ENCODE measurements around the gene FOXB1. TPM values are rescaled to one million over a fixed set of nuclear protein-coding genes. Genes with fewer than 3 reads are reported as not detected.

Gene FOXB1
- total and polyA plus RNA-seq, 9 of the 15 experiments (the other 6 are each of a cell fraction or from before 2014, with no cell fraction given) = not detected

DNA sequence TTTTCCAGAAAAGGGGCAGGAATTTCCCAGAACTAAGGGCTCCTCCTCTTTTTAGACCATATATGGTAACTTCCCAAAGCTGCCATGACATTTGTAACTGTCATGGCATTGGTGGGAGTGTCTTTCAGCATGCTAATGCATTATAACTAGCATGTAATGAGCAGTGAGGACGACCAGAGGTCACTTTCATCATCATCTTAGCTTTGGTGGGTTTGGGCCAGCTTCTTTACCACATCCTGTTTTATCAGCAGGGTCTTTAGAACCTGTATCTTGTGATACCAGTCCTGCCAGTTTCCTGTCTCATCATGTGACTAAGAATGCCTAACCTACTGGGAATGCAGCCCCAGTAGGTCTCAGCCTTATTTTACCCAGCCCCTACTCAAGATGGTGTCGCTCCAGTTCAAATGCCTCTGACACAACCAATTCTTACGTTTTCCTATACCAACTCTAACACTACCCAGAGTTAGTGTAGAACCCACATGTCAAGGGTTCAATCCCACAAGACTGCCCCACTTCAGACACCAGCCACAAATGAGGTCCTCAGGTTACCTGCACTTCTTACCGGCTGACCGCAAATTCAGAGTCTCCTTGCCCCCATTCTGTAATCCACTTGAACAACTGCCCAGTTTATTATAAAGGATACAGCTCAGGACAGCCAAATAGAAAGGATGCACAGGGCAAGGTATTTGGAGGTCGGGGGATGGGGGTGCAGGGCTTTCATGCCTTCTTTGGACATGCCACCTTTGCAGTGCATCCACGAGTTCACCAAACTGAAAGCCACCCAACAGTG lies 17.7 kb downstream of the FOXB1 start (continued):
- no peak for TF ChIP-seq ZFP36 (IDR thresholded peaks at IDR 0.05; ENCODE audit: low read depth, low read length, partially characterized antibody)
- TF ChIP-seq, protein P1, sequence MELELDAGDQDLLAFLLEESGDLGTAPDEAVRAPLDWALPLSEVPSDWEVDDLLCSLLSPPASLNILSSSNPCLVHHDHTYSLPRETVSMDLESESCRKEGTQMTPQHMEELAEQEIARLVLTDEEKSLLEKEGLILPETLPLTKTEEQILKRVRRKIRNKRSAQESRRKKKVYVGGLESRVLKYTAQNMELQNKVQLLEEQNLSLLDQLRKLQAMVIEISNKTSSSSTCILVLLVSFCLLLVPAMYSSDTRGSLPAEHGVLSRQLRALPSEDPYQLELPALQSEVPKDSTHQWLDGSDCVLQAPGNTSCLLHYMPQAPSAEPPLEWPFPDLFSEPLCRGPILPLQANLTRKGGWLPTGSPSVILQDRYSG (tag; conservative IDR thresholded peaks at IDR 0.05; ENCODE audit: low read depth) = peak; percentile 71
- no peak for TF ChIP-seq SAFB (IDR thresholded peaks at IDR 0.05; ENCODE audit: borderline replicate concordance, low read depth, low read length)
- no peak for TF ChIP-seq PCBP2 (IDR thresholded peaks at IDR 0.05; ENCODE audit: low read depth, low read length, poor library complexity, severe bottlenecking)
- TF ChIP-seq DPF2 (IDR thresholded peaks at IDR 0.05) = no peak
- TF ChIP-seq ZNF134 (CRISPR knock-in tag; conservative IDR thresholded peaks at IDR 0.05) = peak; percentile 94
- no peak for TF ChIP-seq HNRNPLL (IDR thresholded peaks at IDR 0.05; ENCODE audit: low read depth, low read length, poor library complexity, severe bottlenecking)
- no peak for TF ChIP-seq HNRNPL (IDR thresholded peaks at IDR 0.05; ENCODE audit: low read depth, low read length)
- TF ChIP-seq, protein P2, sequence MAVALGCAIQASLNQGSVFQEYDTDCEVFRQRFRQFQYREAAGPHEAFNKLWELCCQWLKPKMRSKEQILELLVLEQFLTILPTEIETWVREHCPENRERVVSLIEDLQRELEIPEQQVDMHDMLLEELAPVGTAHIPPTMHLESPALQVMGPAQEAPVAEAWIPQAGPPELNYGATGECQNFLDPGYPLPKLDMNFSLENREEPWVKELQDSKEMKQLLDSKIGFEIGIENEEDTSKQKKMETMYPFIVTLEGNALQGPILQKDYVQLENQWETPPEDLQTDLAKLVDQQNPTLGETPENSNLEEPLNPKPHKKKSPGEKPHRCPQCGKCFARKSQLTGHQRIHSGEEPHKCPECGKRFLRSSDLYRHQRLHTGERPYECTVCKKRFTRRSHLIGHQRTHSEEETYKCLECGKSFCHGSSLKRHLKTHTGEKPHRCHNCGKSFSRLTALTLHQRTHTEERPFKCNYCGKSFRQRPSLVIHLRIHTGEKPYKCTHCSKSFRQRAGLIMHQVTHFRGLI (CRISPR knock-in tag; IDR thresholded peaks at IDR 0.05) = peak; percentile 98
- no peak for TF ChIP-seq EP400 (IDR thresholded peaks at IDR 0.05)
- TF ChIP-seq, protein P3, sequence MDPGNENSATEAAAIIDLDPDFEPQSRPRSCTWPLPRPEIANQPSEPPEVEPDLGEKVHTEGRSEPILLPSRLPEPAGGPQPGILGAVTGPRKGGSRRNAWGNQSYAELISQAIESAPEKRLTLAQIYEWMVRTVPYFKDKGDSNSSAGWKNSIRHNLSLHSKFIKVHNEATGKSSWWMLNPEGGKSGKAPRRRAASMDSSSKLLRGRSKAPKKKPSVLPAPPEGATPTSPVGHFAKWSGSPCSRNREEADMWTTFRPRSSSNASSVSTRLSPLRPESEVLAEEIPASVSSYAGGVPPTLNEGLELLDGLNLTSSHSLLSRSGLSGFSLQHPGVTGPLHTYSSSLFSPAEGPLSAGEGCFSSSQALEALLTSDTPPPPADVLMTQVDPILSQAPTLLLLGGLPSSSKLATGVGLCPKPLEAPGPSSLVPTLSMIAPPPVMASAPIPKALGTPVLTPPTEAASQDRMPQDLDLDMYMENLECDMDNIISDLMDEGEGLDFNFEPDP (CRISPR knock-in tag; IDR thresholded peaks at IDR 0.05) = peak; percentile 98
- no peak for TF ChIP-seq ETV5 (CRISPR knock-in tag; IDR thresholded peaks at IDR 0.05; ENCODE audit: low read depth)
- peak; percentile 69 for TF ChIP-seq JUNB (CRISPR knock-in tag; conservative IDR thresholded peaks at IDR 0.05)
- TF ChIP-seq, protein P4, sequence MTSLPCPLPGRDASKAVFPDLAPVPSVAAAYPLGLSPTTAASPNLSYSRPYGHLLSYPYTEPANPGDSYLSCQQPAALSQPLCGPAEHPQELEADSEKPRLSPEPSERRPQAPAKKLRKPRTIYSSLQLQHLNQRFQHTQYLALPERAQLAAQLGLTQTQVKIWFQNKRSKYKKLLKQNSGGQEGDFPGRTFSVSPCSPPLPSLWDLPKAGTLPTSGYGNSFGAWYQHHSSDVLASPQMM (CRISPR knock-in tag; IDR thresholded peaks at IDR 0.05) = no peak
- no peak for TF ChIP-seq PHB2 (IDR thresholded peaks at IDR 0.05; ENCODE audit: low read depth)
- TF ChIP-seq BRD9 (IDR thresholded peaks at IDR 0.05; ENCODE audit: low read depth, partially characterized antibody) = no peak
- TF ChIP-seq POLR2B (IDR thresholded peaks at IDR 0.05; ENCODE audit: low read depth, partially characterized antibody) = no peak
- no peak for TF ChIP-seq MYC (IDR thresholded peaks at IDR 0.05; ENCODE audit: low read depth, low read length)
- TF ChIP-seq MYC (CRISPR knock-in tag; IDR thresholded peaks at IDR 0.05; ENCODE audit: borderline replicate concordance, low read depth) = peak; percentile 60; the same call in 1 of the 2 replicates
- TF ChIP-seq GABPB2 (CRISPR knock-in tag; conservative IDR thresholded peaks at IDR 0.05) = no peak
- TF ChIP-seq ZNF175 (CRISPR knock-in tag; IDR thresholded peaks at IDR 0.05; ENCODE audit: low read depth) = peak; percentile 99
- TF ChIP-seq, protein P5, sequence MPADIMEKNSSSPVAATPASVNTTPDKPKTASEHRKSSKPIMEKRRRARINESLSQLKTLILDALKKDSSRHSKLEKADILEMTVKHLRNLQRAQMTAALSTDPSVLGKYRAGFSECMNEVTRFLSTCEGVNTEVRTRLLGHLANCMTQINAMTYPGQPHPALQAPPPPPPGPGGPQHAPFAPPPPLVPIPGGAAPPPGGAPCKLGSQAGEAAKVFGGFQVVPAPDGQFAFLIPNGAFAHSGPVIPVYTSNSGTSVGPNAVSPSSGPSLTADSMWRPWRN (IDR thresholded peaks at IDR 0.05; ENCODE audit: low read depth) = no peak
- no peak for TF ChIP-seq RBM22 (IDR thresholded peaks at IDR 0.05; ENCODE audit: low read depth, low read length, poor library complexity, severe bottlenecking)
- TF ChIP-seq CREBBP (IDR thresholded peaks at IDR 0.05; ENCODE audit: low read depth, low read length) = no peak
- TF ChIP-seq ZEB2 (IDR thresholded peaks at IDR 0.05) = no peak
